SK-N-SH treated with all-trans-retinoic acid at 6 μM for 48 hours (cell line): ENCODE results near the gene FNDC3B.

Source experiments
- ARNTL ChIP-seq: fragments of 450-650 bp; formaldehyde crosslinking; IDR thresholded peaks from 2 replicates; pipeline ENCODE4 v1.5.0; 2020; ENCODE audit warnings: low read depth, mild to moderate bottlenecking, moderate library complexity, borderline replicate concordance
- OSR1 ChIP-seq: fragments of 250-450 bp; sonication (Bioruptor Pico); IDR thresholded peaks from 2 replicates; pipeline ENCODE4 v1.8.0; 2022; ENCODE audit warnings: moderate library complexity, mild to moderate bottlenecking, inconsistent platforms
- PPARA ChIP-seq: fragments of 250-450 bp; sonication (Bioruptor Pico); IDR thresholded peaks from 2 replicates; pipeline ENCODE4 v1.5.0; 2020; ENCODE audit warnings: mild to moderate bottlenecking, borderline replicate concordance
- RARB ChIP-seq: fragments of 250-450 bp; sonication (Bioruptor Pico); IDR thresholded peaks from 2 replicates; pipeline ENCODE4 v1.8.0; 2021; ENCODE audit warnings: mild to moderate bottlenecking, moderate library complexity
- SNAI2 ChIP-seq: fragments of 250-450 bp; sonication (Bioruptor Pico); IDR thresholded peaks from 2 replicates; pipeline ENCODE4 v1.5.0; 2020; ENCODE audit warnings: mild to moderate bottlenecking, moderate library complexity
- TCF4 ChIP-seq: fragments of 250-450 bp; sonication (Bioruptor Pico); IDR thresholded peaks from 2 replicates; pipeline ENCODE4 v1.8.0; 2021; ENCODE audit warnings: mild to moderate bottlenecking, moderate library complexity, borderline replicate concordance
- ZC3H10 ChIP-seq: fragments of 250-450 bp; sonication (Bioruptor Pico); IDR thresholded peaks from 2 replicates; pipeline ENCODE4 v1.5.1; 2021; ENCODE audit warnings: mild to moderate bottlenecking, moderate library complexity
- ZFP3 ChIP-seq: fragments of 250-450 bp; sonication (Bioruptor Pico); IDR thresholded peaks from 2 replicates; pipeline ENCODE4 v1.5.0; 2020; ENCODE audit warnings: mild to moderate bottlenecking, moderate library complexity
- ZNF565 ChIP-seq: fragments of 450-650 bp; formaldehyde crosslinking; conservative IDR thresholded peaks from 2 replicates; pipeline ENCODE4 v1.5.0; 2020; ENCODE audit warnings: low read depth, mild to moderate bottlenecking, moderate library complexity
- ZNF8 ChIP-seq: fragments of 450-650 bp; formaldehyde crosslinking; IDR thresholded peaks from 2 replicates; pipeline ENCODE4 v1.5.0; 2020; ENCODE audit warnings: mild to moderate bottlenecking, moderate library complexity
- TF ChIP-seq, protein P1 (sequence below): fragments of 250-450 bp; sonication (Bioruptor Pico); IDR thresholded peaks from 2 replicates; pipeline ENCODE4 v1.8.0; 2020; ENCODE audit warnings: mild to moderate bottlenecking, moderate library complexity, borderline replicate concordance

DNA sequence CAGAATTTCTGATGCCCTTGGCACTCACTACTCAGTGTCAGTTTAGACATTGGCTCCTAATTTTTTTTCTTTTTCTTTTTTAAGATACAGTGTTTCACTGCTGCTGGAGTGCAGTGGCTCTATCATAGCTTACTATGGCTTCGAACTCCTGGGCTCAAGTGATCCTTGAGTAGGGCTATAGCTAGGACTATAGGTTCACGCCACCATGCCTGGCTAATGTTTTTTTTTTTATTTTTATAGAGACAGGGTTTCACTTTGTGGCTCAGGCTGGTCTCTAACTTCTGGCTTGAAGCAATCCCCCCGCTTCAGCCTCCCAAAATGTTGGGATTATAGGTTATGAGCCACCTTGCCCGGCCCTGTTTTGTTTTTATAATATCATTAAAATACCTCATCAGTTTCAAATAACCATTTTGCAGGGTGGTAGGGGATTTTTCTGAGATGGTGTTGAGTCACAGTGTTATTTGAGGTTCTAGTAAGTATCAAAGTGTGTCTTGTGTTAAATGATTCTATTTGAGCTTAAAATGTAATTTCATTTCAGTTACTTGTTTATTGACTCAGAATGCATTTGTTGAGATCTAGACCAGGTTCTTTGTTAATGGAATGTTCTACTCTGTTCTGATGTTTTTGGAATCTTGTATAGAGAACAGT lies 7.0 kb downstream of the FNDC3B start:
- no peak for TF ChIP-seq ZFP3 (CRISPR knock-in tag)
- no peak for TF ChIP-seq PPARA (CRISPR knock-in tag)
- TF ChIP-seq, protein P1, sequence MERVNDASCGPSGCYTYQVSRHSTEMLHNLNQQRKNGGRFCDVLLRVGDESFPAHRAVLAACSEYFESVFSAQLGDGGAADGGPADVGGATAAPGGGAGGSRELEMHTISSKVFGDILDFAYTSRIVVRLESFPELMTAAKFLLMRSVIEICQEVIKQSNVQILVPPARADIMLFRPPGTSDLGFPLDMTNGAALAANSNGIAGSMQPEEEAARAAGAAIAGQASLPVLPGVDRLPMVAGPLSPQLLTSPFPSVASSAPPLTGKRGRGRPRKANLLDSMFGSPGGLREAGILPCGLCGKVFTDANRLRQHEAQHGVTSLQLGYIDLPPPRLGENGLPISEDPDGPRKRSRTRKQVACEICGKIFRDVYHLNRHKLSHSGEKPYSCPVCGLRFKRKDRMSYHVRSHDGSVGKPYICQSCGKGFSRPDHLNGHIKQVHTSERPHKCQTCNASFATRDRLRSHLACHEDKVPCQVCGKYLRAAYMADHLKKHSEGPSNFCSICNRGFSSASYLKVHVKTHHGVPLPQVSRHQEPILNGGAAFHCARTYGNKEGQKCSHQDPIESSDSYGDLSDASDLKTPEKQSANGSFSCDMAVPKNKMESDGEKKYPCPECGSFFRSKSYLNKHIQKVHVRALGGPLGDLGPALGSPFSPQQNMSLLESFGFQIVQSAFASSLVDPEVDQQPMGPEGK (CRISPR knock-in tag) = no peak
- TF ChIP-seq RARB = no peak
- no peak for TF ChIP-seq ZC3H10 (CRISPR knock-in tag)
- no peak for TF ChIP-seq TCF4 (CRISPR knock-in tag)
- no peak for TF ChIP-seq OSR1 (CRISPR knock-in tag)
- no peak for TF ChIP-seq ZNF565 (CRISPR knock-in tag)
- no peak for TF ChIP-seq ZNF8 (CRISPR knock-in tag)
- no peak for TF ChIP-seq SNAI2
- no peak for TF ChIP-seq ARNTL (CRISPR knock-in tag)
